GM19043 (cell line): Measurements from ENCODE around the gene CASKIN2.

Source experiments
- ATAC-seq: cut with Tn5 transposase; IDR thresholded peaks from one replicate; pipeline ENCODE4 v1.9.1; 2021; ENCODE audit warnings: low read depth; ENCODE audit not compliant: unreplicated experiment

The CASKIN2 gene

DNA sequence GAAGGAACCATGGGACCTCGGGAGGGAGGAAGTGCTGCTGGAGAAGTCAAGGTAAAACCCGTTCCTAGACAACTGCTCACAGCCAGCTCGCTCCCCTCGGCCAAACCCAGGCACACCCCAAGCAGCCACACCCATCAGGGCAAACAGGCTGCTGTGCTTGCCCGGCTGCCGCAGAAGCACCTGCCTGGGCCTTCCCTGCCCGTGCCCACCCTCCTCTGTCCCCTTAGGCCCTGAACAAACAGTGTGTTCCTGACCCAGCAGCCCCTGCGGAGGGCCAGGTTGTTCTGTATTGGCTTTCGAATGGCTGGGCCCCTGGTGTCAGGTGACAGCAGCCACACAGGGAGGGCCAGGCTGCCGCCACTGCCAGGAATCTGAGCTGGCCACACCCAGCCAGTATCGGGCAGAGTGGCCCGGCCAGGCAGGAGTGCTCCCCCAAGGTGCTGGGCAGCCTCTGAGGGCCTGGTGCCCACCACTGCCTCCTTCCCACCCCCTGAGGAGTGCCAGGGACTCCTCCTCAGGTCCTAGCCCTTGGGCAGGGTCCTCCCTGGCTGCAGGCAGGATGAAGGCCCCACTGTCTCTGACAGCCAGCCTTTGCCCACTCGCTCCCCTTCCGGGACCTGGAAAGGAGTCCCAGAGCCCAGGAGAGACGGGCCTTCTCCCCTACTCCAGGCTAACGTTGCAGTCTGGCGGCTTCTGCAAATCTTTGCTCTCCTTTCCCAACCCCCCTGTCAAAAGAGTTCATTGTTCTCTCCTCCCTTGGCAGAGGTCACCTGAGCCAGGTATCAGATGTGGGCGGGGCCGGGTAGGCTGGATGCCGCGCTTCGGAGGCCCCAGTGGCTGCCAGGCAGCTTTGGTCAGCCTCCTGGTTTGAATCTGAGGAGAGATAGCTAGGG lies 34.2 kb upstream of the CASKIN2 start:
- no peak for ATAC-seq

DNA sequence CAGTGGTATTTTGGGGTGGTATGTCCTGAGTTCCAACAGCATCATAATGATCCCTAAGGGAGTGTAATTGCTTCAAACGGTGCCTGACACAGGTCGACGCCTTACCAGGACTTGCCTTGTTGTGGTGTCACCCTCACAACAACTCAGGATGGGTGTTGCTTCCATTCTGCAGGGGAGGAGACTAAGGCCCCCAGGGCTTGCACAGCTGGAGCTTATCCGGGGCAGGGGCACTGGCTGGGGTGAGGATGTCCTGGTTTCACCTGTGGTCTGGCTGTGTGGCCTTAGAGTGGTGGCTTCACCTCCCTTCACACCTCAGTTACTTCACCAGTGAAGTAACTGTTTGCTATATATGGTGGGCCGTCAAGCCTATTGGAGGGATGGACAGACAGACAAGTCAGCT lies 33.5 kb upstream of the CASKIN2 start:
- no peak for ATAC-seq

DNA sequence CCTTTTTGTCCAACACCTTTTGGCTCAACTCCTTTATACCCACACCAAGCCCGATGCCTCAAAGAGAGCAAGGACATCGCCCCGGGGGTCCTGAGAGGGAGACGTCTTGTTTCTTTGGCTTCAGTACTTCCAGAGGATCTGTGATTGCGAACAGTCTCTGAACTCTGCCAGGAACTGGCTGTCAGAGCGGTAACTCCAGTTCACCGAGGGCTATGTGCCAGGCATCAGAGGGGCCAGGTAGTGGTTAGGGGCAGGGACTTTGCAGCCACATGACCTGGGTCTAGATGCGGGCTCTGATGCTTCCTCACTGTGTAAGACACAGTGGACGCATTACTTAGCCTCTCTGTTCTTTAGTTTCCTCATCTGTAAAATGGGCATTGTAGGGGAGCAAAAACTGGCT lies 31.8 kb upstream of the CASKIN2 start:
- no peak for ATAC-seq

DNA sequence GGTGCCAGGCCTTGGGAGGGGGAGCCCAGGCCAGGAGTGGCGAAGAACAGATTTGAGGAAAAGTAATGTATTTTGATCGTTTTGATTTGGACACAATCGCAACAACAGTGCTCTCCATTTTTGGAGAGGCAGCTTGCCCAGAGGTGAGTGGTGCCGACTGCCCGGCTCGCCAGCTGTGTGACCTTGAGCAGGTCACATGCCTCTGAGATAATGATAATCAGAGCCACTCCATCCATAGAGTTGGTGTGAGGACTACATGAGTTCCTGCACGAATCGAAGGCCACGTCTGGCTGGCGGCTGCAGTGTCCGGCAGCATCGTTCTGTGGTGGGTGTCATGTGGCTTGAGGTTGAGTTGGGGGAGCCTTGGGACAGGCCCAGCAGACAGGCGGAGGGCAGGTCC lies 30.8 kb upstream of the CASKIN2 start:
- no peak for ATAC-seq

DNA sequence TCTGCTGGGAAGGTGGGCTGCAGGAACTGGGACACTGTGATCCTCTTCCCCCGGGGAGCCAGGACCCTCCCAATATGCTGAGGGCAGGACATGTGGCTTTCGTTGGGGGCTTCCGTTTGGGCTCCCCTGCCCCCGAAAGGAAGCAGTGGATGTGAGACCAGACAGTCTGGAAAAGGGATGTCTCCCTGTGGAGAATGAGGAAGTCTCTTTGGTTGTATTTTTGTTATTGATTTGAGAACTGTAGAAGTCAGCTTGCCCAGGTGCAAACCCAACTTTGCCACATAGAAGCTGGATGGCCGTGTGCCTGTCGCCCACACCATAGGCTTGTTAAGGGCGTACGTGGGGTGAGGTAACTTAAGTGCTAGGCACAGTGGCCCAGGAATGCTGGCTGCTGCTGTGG lies 28.9 kb upstream of the CASKIN2 start:
- no peak for ATAC-seq

DNA sequence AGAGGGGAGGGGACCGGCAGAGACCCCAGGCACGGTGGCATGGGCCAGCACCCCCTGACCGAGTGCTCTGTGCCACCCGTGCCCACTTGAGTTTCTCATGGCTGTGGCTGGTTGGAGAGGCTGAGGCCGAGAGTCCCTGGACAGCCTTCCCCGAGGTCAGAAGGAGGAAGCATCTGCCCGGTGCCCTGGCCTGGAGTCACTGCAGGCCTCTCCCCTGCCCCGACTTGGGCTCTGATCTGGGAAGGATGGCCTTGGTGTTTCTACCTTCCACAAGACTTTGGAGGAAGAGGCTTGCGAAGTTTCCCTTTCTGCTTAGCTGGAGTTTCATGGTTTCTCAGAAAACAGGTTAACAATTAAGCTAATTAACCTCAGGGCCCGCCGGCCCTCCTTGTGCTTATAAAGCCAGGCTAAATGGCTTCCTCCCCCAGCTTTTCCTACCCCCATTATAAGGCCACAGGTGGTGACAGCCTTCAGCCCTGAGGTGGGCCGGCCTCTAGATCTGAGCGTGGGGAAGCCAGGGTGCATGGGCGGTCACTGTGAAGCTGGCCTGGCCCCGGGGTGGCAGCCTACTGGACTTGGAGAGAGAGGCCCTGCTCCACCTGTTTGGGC lies 27.5 kb upstream of the CASKIN2 start:
- no peak for ATAC-seq

DNA sequence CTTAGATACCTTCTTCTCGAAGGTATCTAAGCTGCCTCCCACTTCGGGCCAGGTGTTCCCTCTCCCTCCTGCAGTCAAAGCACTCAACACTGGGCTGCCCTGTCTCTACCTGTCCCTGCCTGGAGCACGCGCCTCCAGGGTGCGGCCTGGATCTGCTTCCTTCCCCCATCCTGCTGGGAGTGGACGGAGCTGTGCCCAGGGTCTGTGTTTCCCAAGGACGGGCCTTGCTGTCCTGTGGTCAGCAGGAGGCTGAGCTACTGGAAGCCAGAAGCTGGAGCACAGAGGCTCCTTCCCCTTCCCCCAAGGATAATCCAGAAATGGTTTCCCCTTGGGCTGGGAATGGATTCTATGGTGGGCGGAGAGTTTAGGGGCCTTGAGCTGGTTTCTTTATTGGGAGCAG lies 26.9 kb upstream of the CASKIN2 start:
- ATAC-seq: no peak

DNA sequence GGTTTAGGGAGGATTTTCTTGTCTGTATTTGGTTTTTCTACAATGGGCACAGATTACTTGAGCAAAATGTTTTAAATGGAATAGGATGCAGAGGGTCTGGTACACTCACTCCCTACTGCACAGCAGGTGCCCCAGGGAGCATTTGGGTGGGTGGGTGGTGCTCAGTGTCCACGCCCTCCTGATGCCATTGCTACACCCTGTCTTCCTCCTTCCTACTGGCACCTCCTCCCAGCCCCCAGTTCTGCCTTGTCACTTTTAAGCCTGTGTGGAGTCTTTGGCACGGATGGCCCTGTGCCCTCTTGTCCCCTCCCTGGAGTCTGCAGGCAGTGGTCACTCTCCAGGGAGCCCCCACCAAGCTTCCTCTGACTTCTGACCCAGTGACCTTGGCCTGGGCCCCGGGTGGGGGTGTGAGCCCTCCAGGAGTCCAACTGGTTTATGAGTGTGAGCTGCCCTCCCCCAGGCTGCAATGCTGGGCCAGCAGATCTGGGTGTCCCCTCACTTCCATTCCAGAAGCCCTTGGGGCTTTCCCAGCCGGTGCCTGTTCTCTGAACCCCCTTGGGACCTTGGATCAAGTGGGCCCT lies 25.7 kb upstream of the CASKIN2 start:
- no peak for ATAC-seq

DNA sequence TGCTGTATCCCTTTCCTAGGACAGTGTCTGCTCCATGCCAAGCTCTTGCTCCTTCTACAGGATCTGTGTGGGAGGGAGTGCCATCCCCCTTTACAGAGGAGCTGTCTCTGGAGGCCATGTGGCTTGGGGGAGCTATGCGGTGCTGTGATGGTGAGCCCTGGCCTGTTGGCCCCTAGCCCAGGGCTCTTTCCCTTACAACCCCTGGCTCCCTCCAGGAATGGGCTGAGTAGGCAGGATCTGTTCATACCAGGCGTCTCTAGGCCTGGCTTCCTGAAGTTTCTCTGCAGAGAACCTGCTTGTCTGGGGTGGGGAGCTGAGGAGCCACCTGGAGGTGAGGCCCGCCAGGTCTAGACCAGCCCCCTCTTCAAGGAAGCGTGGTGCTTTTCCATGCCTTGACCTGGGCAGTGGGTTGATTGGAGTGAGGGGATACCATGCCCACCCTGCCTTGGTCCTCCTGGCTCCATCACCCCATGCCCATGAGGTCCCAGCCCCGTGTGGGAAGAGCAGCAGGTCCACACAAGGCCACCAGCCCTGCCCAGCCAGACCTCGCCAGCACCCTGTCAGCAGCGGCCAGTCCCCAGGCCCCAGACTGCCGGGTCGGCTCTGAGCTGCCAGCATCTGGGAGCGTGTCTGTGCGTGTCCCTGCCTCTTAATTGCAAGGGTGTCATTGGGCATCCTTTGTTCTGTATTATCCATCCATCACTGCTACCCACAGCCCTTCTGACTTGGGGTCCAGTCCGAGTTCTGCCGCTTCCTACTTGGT lies 24.8 kb upstream of the CASKIN2 start:
- ATAC-seq: no peak

DNA sequence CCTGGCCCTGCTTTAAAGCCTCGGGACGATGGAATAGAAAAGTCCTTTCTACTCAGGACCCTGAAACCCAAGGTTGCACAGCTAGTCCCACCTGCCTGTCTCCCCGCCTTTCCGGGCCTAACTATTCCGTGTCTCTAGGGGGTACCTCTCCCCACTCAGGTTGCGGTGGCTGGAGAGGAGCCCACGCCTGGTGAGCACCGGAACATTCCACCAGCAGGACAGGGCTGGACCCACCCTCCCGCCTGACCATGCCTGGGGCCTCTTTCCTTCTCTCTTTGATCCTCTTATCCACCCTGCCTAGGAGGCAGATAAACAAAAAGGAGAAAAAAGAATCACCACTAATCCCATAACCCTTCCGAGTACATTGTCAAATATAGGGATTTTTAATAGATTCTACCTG lies 21.0 kb upstream of the CASKIN2 start:
- ATAC-seq: no peak

DNA sequence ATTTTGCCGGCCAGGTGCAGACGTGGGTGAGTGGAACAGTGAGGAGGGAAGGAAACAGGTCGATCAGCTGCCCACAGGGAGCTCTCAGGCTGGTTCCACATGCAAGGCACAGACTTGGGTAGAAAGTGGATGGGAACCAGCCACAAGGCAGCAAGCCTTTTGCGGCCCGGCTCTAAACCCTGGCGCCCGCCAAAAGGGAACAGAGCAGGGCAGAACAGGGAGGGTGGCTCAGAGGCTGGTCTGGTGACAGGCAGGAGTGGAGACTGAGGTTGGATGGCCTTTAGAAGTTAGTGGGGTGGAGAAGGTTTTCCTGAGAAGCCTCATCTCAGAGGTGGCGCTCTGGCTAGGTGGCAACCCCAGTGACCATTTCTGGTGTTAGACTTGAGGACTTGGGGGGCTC lies 20.5 kb upstream of the CASKIN2 start:
- ATAC-seq: no peak

DNA sequence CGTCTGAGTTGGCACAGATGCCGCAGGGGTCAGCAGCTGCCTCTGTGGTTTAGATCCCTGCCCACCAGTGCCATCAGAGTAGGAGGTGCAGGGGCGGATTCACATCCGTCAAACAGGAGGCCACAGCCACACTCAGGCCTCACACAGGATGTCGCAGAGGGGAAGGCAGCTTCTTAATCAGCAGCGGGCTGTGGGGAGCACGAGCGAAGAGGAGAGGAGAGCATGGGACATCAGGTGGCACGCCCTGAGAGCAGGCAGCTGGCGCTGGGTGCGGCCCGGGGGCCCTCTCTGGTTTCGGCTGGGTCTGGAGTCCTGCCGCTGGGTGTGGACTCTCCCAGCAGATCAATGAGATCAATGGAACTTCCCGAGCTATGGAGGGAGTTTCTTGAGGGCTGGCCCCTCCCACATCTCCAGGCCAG lies 19.8 kb upstream of the CASKIN2 start:
- no peak for ATAC-seq

DNA sequence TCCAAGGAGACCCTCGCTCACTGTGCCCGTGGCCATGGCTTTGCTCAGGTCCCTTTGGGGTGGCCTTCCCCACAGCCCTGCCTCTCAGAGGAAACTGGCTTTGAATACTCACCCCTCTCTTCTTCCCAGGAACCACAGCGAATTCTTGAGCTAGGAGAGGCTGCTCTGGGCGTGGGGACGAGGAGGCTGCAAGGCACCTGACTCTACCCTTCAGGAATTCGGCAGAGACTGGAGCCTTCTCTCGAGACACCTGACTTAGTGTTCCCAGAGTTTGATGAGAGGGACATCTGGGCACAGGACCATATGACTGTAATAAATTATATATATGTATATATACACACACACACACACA lies 16.4 kb upstream of the CASKIN2 start:
- ATAC-seq: no peak

DNA sequence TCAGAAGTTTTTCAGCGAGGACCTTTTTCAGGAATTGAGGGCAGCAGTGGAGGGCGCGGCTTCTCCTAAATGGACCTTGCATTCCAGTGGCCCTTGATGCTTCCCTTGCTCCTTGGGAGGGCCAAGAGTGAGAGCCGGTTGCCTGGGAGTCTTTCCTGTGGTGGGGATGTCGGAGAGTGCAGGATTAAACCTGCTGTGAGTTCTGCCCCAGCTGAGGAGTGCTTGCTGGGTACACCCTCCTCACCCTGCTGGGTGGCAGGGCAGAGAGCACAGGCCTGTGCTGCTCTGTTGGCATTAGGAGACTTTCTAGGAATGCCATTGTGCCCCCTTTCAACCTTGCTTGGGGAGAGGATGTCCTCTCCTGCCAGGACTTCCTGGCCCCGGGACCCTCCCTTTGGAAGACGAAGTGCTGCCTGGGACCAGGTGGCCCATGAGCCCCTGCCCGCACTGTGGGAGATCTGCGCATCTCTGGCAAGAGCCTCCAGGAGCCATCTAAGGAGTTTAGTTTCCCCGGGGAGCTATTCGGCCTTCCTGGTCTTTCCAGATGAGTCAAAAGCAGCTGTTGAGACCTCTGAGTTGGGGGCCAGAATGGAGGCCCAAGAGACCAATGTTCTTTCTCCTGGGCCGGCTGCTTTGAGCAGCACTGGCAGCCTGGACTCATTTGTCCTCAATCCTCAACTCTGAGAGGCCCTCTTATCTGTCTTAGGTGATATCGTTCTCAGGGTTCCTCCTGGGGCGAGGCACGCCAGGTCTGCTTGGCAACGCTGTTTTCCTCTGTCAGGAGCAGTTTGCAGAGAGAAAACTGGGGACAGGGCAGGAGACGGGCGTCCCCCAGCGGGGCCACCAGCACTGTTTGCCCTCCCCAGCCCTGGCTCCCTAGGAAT lies 15.7 kb upstream of the CASKIN2 start:
- ATAC-seq: no peak

DNA sequence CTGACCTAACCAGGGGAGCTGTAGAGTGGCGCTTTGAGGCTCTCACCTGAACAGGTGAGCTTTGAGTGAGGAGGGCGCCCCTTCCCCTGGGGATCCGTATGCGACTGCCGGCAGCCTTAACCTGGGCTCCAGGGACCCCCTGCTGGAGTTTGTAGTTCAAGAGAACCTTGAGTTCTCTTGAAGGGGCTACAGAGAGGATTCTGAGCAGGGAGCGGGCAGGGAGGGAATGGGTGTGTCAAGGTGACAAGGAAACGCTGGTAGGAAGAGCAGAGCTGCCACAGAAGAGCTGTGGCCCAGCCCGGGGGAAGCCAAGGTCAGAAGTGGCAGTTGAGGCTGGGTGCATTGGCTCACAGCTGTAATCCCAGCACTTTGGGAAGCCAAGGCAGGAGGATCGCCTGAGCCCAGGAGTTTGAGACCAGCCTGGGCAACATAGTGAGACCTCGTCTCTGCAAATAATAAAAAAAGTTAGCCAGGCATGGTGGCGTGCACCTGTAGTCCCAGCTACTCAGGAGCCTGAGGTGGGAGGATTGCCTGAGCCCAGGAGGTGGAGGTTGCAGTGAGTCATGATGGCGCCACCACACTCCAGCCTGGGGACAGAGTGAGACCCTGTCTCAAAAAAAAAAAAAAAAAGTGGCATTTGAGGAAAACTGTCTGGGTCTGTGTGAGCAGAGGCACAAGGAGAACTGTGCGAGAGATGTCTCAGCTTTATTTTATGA lies 11.4 kb upstream of the CASKIN2 start:
- ATAC-seq: no peak

DNA sequence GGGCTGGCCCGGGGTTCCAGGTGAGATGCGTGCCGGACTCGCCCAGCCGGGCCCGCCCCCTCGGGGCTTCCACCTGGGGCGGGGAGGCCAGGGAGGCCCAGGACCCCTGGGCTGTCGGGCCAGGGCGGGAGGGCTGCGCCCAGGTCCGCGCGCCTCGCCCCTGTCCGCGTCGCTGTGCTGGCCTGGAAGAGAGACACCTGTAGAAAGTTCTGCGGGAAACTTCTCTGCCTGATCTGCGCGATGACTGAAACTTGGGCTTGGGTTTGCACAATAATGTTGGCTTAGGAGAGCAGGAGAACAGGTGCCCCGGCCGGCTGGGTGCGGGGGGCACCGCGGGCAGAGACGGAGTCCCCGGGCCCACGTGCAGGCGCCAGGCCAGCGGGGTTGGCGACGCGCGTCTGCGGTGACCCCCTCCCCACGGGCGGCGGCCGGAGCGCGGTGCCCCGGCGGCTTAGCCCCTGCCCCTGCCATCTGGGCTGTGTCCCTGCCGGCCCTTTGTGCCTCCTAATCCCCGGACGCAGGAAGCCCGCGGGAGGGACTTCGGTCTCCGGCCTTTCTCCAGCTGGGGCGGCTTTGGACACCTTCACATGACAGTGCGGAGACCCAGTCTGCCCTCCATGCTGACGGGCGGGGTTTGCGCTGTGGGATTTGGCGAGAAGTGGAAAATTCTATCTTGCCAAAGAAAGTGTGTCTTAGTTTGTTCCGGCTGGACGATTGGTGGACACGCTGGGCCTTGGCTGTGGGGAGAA lies 10.6 kb upstream of the CASKIN2 start:
- ATAC-seq: peak; percentile 10

DNA sequence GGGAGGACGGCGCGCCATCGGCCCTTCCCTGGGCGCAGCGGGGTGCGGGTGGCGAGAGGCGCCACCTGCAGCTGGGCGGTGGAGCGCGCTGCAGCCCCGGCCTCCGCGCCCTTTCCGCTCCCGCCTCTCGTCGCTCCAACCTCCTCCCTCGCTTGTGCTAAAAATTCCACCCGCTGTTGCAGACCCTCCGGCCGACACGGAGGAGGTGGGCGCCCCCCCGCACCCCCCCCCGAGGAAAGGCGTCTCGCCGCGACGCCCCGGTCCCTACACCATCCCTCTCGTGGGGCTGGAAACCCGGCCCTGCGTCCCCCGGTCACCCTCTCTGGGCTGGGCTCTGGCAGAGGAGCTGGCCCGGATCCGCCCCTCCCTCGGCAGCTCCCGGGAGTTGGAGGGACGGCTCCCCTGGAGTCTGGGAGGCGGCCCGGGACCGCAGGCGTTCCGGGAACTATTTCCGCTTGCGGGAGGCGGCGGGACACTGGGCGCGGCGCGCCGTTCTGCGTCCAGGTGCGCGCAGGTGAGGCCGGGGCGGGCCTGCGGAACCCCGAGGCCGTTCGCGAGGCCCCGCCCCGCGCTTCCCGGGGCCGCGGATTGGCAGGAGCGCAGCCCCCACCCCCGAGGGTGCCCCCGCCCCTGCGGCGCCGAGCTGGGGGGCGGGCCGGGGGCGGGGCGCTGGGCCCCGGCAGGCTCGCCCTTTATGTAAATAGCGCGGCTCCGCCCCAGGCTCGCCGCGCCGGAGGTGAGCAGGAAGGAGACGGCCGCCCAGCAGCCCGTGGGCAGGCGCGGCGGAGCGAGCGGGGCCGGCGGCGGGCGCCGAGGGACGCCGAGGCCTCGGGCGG lies 9.9 kb upstream of the CASKIN2 start, which contains the start of gene LLGL2:
TSS of gene LLGL2 (plus strand) at position 728 of the 836 bp plus-strand sequence. CDS start 17,730 bp downstream, outside the sequence.
- peak; percentile 72 for ATAC-seq
